NCI-H2196 treated with DMSO at 0.1 percent for 48 hours (cell line): ENCODE data around the gene MACROD2.
A peak's percentile ranks its signal among the peaks of the same experiment; 100 is the strongest.

Experiments used
- DNase-seq: peaks from one replicate; lab custom pipeline; 2025; ENCODE audit not compliant: unreplicated experiment; lab: John Stamatoyannopoulos, UW

The MACROD2 gene

GRCh38 chr20:14729390-14729789 lies 734.1 kb downstream of the MACROD2 start:
- DNase-seq: no peak

GRCh38 chr20:14732343-14732742 lies 737.0 kb downstream of the MACROD2 start:
- DNase-seq: no peak

- DNase-seq: no peak
Observed at GRCh38 chr20:14732996-14733395, 737.7 kb downstream of the MACROD2 start.

GRCh38 chr20:14740380-14740779 lies 745.1 kb downstream of the MACROD2 start:
- no peak for DNase-seq

- no peak for DNase-seq
Observed at GRCh38 chr20:14741616-14742015, 746.3 kb downstream of the MACROD2 start.

- DNase-seq: no peak
Observed at GRCh38 chr20:14744723-14745122, 749.4 kb downstream of the MACROD2 start.

- no peak for DNase-seq
Observed at GRCh38 chr20:14745830-14746229, 750.5 kb downstream of the MACROD2 start.

GRCh38 chr20:14751191-14751590 lies 755.9 kb downstream of the MACROD2 start:
- DNase-seq: no peak

GRCh38 chr20:14757728-14758127 lies 762.4 kb downstream of the MACROD2 start:
- DNase-seq: no peak

GRCh38 chr20:14758356-14758755 lies 763.0 kb downstream of the MACROD2 start:
- DNase-seq: no peak

- no peak for DNase-seq
Observed at GRCh38 chr20:14759979-14760378, 764.7 kb downstream of the MACROD2 start.

GRCh38 chr20:14761903-14762302 lies 766.6 kb downstream of the MACROD2 start:
- DNase-seq: no peak

- DNase-seq: no peak
Observed at GRCh38 chr20:14764511-14765369, 769.4 kb downstream of the MACROD2 start.

- no peak for DNase-seq
Observed at GRCh38 chr20:14765370-14765701, 770.0 kb downstream of the MACROD2 start.

- no peak for DNase-seq
Observed at GRCh38 chr20:14773486-14773885, 778.2 kb downstream of the MACROD2 start.

- DNase-seq: peak; percentile 23
Observed at GRCh38 chr20:14775778-14776177, 780.5 kb downstream of the MACROD2 start.

- DNase-seq: no peak
Observed at GRCh38 chr20:14777591-14777990, 782.3 kb downstream of the MACROD2 start.

GRCh38 chr20:14778096-14778495 lies 782.8 kb downstream of the MACROD2 start:
- no peak for DNase-seq

- DNase-seq: no peak
Observed at GRCh38 chr20:14778875-14779274, 783.6 kb downstream of the MACROD2 start.

GRCh38 chr20:14780508-14780907 lies 785.2 kb downstream of the MACROD2 start:
- no peak for DNase-seq

GRCh38 chr20:14782731-14783130 lies 787.4 kb downstream of the MACROD2 start:
- no peak for DNase-seq

- DNase-seq: no peak
Observed at GRCh38 chr20:14783766-14784165, 788.5 kb downstream of the MACROD2 start.
